Kidney capillary endothelial cell (primary cell): ENCODE results near the gene HAUS3.
"Not testable (repeated sequence)": the region's sequence is repeated elsewhere in the genome, so short reads cannot be mapped to it uniquely, and the experiment has no call there.

Source experiments
- DNase-seq: peaks from one replicate; pipeline ENCODE4 v3.0.0-alpha.2; 2018; ENCODE audit warnings: low spot score

HAUS3 gene

GRCh38 chr4:2275546-2276251, 33.8 kb upstream of the HAUS3 start:
- no peak for DNase-seq

DNA sequence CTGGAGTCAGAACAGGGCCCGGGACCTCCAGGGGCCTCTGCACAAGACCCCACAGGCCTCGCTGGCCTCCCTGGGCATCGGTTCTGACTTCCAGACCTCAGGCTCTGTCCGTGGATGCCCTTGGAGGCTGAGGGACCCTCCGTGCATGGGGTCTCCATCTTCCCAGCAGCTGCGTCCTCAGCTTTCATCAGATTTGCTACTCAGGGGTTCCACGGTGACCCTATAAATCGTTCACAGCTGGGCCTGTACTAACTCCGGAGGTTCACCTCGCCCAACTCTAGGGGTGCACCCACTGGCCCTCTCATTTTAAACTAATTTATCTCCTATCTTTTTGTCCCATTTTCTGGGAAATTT, 33.1 kb upstream of the HAUS3 start:
- not testable (repeated sequence) for DNase-seq

DNA sequence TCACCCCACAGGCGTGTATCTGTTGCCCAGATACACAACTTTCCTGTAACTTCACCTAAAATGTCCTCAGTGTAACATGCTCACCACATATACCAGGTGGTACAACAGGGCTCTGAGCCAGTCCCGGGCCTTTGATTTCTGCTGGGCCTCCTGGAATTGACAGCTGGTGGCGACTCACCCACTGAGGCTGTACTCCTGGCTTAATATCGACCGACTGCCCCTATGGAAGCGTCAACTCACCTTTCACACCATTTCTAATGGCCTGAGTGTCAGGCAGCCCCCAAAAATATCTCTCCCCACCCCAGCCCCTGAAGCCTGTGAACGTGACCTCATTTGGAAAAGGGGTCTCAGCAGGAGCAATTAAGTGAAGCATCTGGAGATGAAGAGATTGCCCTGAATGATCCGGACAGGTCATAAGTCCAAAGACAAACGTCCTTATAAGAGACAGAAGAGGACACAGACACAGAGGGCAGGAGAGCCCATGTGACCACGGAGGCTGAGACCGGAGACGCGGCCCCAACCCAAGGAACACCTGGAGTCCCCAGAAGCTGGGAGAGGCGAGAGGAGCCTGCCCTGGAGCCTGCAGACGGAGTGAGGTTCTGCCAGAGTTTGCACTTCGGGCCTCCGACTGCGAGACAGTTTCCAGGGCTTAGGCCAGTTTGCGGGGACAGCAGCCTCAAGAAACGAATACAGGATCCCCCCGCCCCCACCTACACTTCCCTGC, 32.6 kb upstream of the HAUS3 start:
- DNase-seq: no peak

DNA sequence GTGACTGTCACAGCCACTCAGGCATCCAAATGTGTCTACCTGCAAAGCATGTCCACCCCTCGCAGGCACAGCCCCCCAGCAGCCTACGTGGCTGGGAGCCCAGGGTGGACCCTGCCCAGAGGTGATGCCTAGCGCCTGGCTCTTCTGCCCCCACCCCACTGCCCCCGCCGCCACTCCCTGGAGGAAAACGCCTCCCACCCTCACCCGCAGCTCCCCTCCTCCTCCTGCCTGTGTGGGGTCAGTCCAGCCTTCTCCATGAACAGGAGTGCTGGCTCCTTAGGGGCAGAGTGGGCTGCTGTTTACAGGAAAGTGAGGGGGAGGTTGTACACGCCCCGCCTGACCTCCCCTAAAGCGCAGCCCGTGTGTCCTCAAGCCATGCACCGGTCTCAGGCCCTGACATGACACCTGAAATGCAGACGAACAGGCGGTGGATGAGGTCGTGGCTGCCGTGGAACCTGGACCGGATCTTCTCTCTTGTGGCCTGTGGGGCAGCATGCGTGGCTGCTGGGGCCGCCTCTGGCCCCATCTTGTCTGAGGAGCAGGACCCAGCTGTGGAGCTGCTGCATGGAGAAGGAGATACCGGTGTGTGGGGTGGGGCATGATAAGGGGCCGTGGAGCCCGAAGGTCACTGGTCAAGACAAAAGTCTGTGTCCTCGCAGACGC, 31.9 kb upstream of the HAUS3 start:
- DNase-seq: no peak

DNA sequence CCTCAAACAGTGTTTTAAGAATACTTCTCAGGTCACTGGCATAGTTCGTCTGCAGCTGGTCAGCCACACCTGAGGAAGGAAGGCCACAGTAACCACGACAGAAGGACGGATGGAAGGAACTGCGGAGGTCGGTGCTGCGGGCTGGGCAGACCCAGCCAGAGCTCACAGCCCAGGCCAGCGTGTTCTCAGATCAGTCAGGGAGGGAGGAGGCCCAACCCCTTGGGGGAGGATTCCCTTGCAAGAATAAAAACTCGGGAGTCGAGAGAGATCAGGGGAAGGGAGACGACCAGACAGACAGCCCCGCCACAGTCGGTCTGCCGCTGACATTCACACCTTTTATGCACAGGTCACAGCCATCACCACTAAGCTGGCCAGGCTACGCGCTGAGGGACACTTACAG, 31.3 kb upstream of the HAUS3 start:
- DNase-seq: no peak

DNA sequence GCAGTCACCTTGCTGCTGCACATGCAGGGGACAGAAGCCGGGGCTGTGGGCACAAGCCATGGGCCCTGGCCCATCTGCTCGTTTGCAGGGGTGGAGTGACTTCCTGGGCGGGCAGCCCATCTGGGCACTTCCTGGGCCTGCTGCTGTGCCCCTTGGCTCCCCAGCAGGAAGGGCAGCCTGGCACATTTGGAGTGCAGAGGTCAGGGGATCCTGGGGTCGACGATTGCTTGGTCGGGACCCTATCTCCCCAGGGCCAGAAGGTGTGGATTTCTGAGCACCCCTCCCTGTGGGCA, 30.9 kb upstream of the HAUS3 start:
- no peak for DNase-seq

- no peak for DNase-seq
Observed at GRCh38 chr4:2272026-2272827, 30.3 kb upstream of the HAUS3 start.

- no peak for DNase-seq
Observed at GRCh38 chr4:2271279-2272025, 29.5 kb upstream of the HAUS3 start.

- no peak for DNase-seq
Observed at GRCh38 chr4:2270341-2271165, 28.6 kb upstream of the HAUS3 start.

DNA sequence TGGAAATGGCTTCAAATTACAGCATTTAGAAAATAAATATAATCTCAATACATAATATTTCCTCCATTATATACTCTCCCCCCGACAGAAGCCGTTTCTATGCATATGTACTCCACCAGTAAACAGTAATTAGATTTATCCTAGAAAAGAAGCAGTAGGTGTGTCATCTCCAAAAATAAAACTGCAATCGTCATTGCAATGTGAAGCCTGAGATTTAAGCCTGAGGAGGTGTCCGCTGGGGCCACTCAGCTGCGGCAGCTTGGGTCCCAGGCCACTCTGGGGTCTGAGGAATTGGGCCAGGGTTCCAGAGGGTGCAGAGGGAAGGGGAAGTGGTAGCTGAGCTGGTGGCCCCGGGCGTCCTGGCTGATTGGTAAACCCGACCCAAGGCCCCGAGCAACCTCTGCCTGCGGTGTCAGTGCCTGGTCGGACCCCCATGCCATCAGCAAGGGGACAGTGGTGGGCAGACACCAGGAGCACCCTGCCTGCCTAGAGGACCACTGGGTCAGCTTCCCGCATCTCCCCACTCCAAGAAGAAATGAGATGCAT, 27.8 kb upstream of the HAUS3 start:
- DNase-seq: no peak

DNA sequence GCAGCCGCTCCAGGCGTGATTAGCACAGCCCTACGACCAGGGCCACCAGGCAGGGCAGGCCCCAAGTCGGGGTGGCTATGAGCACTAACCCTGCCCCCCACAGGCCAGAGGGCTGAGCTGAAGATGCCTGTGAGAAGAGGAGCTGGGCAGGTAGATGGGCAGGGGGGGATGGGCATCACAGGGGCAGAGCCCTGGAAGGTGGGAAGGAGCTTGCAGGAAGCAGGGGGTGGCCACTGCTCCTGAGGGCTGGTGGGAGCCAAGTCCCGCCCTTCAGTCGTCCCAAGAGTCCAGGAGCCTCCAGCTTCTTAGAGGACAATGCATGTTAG, 27.2 kb upstream of the HAUS3 start:
- DNase-seq: no peak

GRCh38 chr4:2268357-2269205, 26.7 kb upstream of the HAUS3 start:
- no peak for DNase-seq

DNA sequence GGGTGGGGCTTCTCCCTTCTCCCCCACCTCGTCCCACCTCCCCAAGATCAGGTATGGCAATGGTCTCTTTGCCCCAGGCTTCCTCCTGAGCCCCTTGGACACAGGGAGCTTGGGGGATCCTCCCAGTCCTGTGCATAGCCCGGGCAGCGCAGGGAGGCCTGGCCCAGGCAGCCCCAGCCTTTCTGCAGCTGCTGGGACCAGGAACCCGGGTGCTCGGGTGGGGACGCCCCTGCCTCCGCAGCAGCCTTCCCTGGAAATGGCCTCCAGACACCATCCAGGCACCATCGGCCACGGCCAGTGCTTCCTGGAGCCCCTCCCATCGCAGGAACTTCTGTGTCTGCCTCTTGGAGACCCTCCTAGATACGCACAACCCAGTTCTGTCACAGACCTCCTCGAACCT, 25.9 kb upstream of the HAUS3 start:
- DNase-seq: no peak

- DNase-seq: no peak
Observed at GRCh38 chr4:2267320-2267811, 25.4 kb upstream of the HAUS3 start.

GRCh38 chr4:2266821-2267220, 24.9 kb upstream of the HAUS3 start:
- DNase-seq: no peak

DNA sequence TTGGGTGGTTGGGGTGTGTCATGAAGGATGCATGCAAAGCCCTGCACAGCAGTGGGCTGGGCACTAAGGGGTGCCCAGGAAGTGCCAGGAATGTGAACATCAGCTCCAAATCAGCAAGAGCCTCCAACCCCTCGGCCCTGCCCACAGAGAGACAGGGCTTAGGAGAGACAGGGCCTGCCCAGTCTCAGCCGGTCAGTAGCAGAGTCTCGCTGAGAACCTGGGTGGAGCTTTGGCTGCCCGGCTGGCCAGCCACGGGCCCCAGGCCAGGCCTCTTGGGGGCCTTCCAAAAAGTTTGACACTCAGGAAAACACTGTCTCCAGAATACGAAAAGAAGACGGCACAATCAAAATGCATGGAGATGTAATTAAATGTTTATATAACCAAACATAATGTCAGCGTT, 24.3 kb upstream of the HAUS3 start:
- DNase-seq: no peak

GRCh38 chr4:2265113-2266110, 23.5 kb upstream of the HAUS3 start:
- DNase-seq: no peak

DNA sequence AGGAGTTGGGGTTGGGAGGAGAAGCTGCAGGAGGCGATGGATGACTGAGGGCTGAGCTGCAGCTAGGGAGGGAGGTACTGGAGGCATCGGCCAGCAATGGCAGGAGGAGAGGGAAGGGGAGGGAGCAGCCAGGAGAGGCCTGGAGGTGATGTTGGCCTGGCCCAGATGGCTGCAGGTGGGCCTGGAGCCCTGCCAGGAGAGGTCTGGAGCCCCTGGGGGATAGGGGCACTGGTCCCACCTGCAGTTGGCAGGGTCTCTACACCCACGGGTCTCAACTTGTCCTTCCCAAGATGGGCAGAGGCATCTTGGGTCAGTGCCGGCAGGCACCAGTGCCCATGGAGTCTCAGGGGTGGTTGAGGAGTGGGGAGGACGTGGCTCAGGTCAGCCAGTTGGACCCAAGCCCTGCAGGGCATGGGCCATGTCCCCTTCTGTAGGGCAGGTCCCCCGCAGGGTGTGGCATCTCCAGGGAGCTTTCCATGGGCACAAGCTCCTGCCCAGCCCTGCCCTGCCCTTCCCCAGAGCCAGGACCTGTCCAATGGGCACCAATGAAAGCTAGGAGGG, 22.6 kb upstream of the HAUS3 start:
- DNase-seq: no peak
